GM18861 (cell line): Measurements from ENCODE around the gene DOCK11.

Experiments
- ATAC-seq: cut with Tn5 transposase; IDR thresholded peaks from one replicate; pipeline ENCODE4 v1.9.1; 2021; ENCODE audit not compliant: unreplicated experiment

Gene DOCK11

GRCh38 chrX:118499295-118499694 lies 3.7 kb downstream of the DOCK11 start:
- ATAC-seq = no peak

GRCh38 chrX:118502161-118502789 lies 6.7 kb downstream of the DOCK11 start:
- ATAC-seq = no peak

GRCh38 chrX:118503260-118504041 lies 7.8 kb downstream of the DOCK11 start:
- ATAC-seq = no peak

GRCh38 chrX:118504581-118504980 lies 9.0 kb downstream of the DOCK11 start:
- ATAC-seq = no peak

GRCh38 chrX:118506805-118507480 lies 11.3 kb downstream of the DOCK11 start:
- ATAC-seq = no peak

GRCh38 chrX:118507766-118508165 lies 12.2 kb downstream of the DOCK11 start:
- no peak for ATAC-seq

GRCh38 chrX:118508221-118508620 lies 12.6 kb downstream of the DOCK11 start:
- ATAC-seq = no peak

- ATAC-seq = no peak
Observed at GRCh38 chrX:118508635-118509034, 13.0 kb downstream of the DOCK11 start.

- ATAC-seq = no peak
Observed at GRCh38 chrX:118510111-118510510, 14.5 kb downstream of the DOCK11 start.

GRCh38 chrX:118513120-118513898 lies 17.7 kb downstream of the DOCK11 start:
- ATAC-seq = no peak

GRCh38 chrX:118519411-118520215 lies 24.0 kb downstream of the DOCK11 start:
- ATAC-seq = no peak

- no peak for ATAC-seq
Observed at GRCh38 chrX:118520216-118521206, 24.9 kb downstream of the DOCK11 start.

- ATAC-seq = no peak
Observed at GRCh38 chrX:118521435-118521834, 25.8 kb downstream of the DOCK11 start.

GRCh38 chrX:118522230-118522926 lies 26.8 kb downstream of the DOCK11 start:
- ATAC-seq = no peak

- ATAC-seq = no peak
Observed at GRCh38 chrX:118523920-118524319, 28.3 kb downstream of the DOCK11 start.

GRCh38 chrX:118524344-118524743 lies 28.7 kb downstream of the DOCK11 start:
- ATAC-seq = no peak

GRCh38 chrX:118525174-118525730 lies 29.6 kb downstream of the DOCK11 start:
- no peak for ATAC-seq

GRCh38 chrX:118526149-118526548 lies 30.5 kb downstream of the DOCK11 start:
- ATAC-seq = no peak
